Peyer's patch (tissue), 4 donors: ENCODE data around the gene RPS18.

ENCODE experiments used
- CTCF ChIP-seq, 6 experiments: fragments of 450-650 bp in 4 of 6; fragments of 200-600 bp in 2 of 6; sonication (generic) in 1 of 6; IDR thresholded peaks; one replicate each; pipeline ENCODE4 v1.5.1; 2017 to 2019; ENCODE audit warnings: antibody characterized with exemption in 6 of 6, mild to moderate bottlenecking in 3 of 6, moderate library complexity in 1 of 6
- POLR2A ChIP-seq, 2 donors: fragments of 450-650 bp; IDR thresholded peaks; one replicate each; pipeline ENCODE4 v1.5.1; 2017; ENCODE audit warnings: antibody characterized with exemption in 2 of 2, mild to moderate bottlenecking in 2 of 2, moderate library complexity in 2 of 2

- TF ChIP-seq CTCF (IDR thresholded peaks at IDR 0.05) (no peak), POLR2A (IDR thresholded peaks at IDR 0.05) (no peak)
Measured at GRCh38 chr6:33288141-33288920, 16.5 kb downstream of the RPS18 start.
